Right cardiac atrium (tissue), 5 donors: ENCODE results near the gene CIZ1. TPM values are rescaled to one million over a fixed set of nuclear protein-coding genes. Genes with fewer than 3 reads are reported as not detected.

Experiments
- ATAC-seq, 2 donors: fragments of 200-7000 bp; cut with Tn5 transposase; one replicate each; pipeline versions ENCODE4 v1.8.0 to v1.9.1; 2020; ENCODE audit warnings: moderate library complexity in 2 of 2, mild to moderate bottlenecking in 1 of 2
- DNase-seq, 3 donors: peaks; one replicate each; pipeline ENCODE4 v3.0.0-alpha.2; 2020
- H3K27ac ChIP-seq: one replicate; pipeline ENCODE4 v1.5.1; 2013; ENCODE audit warnings: mild to moderate bottlenecking, low read length, control low read depth, moderate library complexity
- H3K27me3 ChIP-seq: one replicate; pipeline ENCODE4 v1.6.1; 2013; ENCODE audit not compliant: control insufficient read depth, insufficient read depth
- H3K4me1 ChIP-seq: one replicate; pipeline ENCODE4 v1.6.1; 2013; ENCODE audit warnings: low read length; ENCODE audit not compliant: control insufficient read depth, insufficient read depth
- H3K4me3 ChIP-seq: one replicate; pipeline ENCODE4 v1.5.1; 2013; ENCODE audit warnings: low read length, control low read depth
- H3K9me3 ChIP-seq: one replicate; pipeline ENCODE4 v1.6.1; 2013; ENCODE audit warnings: low read length; ENCODE audit not compliant: control insufficient read depth
- whole genome bisulfite sequencing: extraction: QIAGEN DNeasy Blood & Tissue Kit; methylation state at CpG from one replicate; pipeline ENCODE4 v1.1.7; 2013; 5-methylcytosine and 5-hydroxymethylcytosine counted together
- intact Hi-C, 4 donors: fragments of 100-400 bp; cut with DNase I; formaldehyde crosslinking; loops; one replicate each; pipeline versions ENCODE4 v1.11.0 to v1.14.0; 2022 to 2023
- polyA plus RNA-seq: library from polyadenylated mRNA; stranded (reverse); fragments of 200-250 nt; gene quantifications from one replicate; pipeline ENCODE4 v1.2.3, GENCODE V29; 2013
- total RNA-seq, 4 donors: library from RNA; stranded (reverse); fragmentation: NEBNext Ultra II Directional; extraction: Animal tissue kit (Norgen Biotek cat#: 25700); gene quantifications; one replicate each; pipeline ENCODE4 v1.2.1, GENCODE V29; 2021
- donor health status: healthy with polysubstance abuse.
- donor health status: DM: no; HTN: yes; CAD: no.
- donor health status: DM: no; HTN: no; CAD: no.
- donor health status: DM: no; HTN: yes; CAD: no; lungs with severe emphysema.
- donor health status: DM: yes; HTN: yes; CAD: no.

CIZ1 gene
- total and polyA plus RNA-seq, 5 donors = 39.0 to 81.5 (median 80.6) TPM

DNA sequence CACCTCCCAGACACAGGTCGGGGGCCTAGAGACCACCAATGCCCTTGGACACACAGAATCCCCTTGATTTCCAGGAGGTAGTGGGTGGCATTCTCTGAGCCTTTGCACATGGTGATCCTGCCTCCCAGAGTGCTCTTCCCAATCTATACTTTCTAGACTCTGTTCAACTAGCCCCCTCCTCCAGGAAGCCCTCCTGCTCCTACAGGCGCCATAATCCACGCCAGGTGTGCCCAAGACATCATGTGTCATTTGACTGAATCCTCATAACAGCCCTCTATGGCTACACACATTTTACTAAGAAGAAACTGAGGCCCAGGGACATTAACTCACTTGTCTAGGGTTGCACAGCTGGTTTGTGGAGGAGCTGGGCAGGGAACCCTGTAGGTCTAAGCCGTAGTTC, 24.2 kb downstream of the CIZ1 start:
- 95% methylated on average over 4 of the region's 4 CpGs for WGBS
- Histone ChIP-seq H3K4me1 (peaks cover 7% of the 10 kb centered on the region), H3K4me3 (no peak overlapping the region), H3K27me3 (no peaks in the 10 kb centered on the region), H3K27ac (no peak overlapping the region), H3K9me3 (no peaks in the 10 kb centered on the region)
- intact Hi-C loops = no loop called here
- ATAC-seq (no peak), DNase-seq (no peak)

DNA sequence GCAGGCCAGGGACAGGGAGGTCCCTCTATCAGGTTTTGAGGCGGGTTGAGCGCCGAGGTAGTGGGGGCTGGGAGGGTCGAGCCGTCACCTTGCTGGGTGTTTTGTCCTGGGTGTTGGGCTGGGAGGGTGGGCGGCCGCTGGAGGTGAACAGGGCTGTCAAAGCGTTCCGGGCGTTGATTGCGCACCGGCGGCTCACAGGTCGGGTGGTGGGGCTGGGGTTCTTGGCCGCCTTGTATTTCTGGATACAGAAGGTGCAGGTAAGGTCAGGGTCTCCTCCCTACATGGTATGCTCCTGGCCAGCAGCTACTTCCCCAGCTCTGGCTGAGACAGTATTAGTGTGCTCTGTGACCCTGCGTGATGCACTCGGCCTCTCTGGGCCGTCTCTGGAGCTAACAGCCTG, 25.2 kb downstream of the CIZ1 start:
- DNase-seq = no peak
- intact Hi-C loops = no loop called here
- Histone ChIP-seq H3K27me3 (no peaks in the 10 kb centered on the region), H3K27ac (no peak overlapping the region), H3K4me3 (no peak overlapping the region), H3K9me3 (no peaks in the 10 kb centered on the region), H3K4me1 (peaks cover 9% of the 10 kb centered on the region)
- WGBS = 96% methylated on average over 18 of the region's 18 CpGs
- no peak for ATAC-seq

DNA sequence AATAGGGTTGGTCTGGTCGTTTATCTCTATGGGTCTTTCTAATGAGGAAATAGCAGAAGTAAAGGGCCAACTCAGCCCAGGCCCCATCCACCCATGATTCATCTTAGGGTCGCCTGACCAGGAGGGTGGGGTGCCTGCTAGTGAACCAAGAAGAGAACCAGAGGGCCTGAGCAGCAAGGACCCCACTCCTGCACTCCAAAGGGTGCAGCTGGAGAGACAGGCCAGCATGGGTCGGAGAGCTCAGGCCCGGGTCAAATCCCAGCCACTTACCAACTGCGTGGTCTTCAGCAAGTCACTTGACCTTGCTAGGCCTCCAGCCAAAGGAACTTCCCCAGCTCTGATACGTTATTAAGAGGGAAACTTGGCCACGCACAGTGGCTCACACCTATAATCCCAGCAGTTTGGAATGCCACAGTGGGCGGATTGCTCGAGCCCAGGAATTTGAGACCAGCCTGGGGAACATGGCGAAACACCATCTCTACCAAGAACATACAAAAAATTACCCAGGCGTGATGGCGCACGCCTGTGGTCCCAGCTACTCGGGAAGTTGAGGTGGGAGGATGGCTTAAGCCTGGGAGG, 27.0 kb downstream of the CIZ1 start:
- 58% methylated on average over 14 of the region's 14 CpGs for WGBS
- no peak overlapping the region for H3K27ac ChIP-seq
- H3K4me3 ChIP-seq = no peak overlapping the region
- H3K9me3 ChIP-seq = no peaks in the 10 kb centered on the region
- ATAC-seq = no peak
- peaks cover 9% of the 10 kb centered on the region for H3K4me1 ChIP-seq
- no peaks in the 10 kb centered on the region for H3K27me3 ChIP-seq
- peak in 1 of 3 donors; percentile 36 for DNase-seq
- intact Hi-C loops = no loop called here

DNA sequence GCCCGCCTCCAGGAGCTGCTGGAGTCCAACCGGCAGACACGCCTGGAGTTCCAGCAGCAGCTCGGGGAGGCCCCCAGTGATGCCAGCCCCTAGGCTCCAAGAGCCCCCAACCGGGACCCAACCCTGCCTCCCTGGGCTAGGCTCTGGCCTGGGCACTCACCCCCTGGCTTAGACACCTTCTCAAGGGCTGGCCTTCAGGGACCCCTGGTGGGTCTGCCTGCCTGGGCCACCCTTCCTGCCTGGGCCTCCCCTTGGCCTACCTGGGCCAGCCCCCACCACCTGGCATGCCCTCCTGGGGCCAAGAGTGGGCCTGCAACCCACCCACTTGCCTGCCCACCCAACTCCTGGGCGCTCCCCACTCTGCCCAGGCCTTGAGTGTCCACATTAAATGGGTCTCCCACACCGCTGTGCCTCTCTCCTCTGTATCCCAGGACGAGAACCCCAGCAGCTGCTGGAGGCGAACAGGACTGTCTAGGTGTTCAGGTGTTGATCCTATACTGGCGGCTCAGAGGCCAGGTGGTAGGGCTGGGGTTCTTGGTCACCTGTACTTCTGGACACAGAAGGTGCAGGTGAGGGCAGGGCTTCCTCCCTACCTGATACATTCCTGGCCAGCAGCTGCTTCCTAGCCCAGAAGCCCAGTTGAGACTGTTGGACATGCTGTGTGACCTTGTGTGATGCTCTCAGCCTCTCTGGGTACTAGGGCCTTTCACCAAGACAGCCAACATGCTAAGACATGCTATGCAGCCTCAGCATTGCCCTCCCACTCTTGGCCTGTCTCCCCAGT, 27.7 kb downstream of the CIZ1 start:
- intact Hi-C loops = no loop called here
- no peak for ATAC-seq
- H3K27ac ChIP-seq = no peak overlapping the region

DNA sequence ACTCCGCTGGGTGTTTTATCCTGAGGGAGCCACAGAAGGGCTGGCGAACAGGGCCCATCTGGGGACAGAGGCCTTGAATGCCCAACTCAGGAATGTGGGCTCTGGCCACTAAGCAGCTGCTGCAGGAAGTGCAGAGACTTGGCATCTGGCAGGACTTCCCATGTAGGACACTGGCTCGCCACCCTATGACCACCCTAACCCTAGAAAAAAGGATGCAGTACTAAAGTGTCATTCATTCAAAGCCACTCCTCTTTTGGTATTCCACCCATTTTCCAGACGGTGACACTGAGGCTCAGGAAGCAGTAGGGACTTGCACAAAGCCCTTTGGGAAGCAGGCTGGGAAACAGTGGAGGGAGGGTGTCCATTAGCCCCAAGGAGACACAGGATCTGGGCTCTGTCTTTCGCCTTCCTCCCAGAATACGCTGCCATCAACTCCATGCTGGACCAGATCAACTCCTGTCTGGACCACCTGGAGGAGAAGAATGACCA, 28.3 kb downstream of the CIZ1 start:
- no peak for ATAC-seq
- H3K27me3 ChIP-seq = no peaks in the 10 kb centered on the region
- H3K9me3 ChIP-seq = no peaks in the 10 kb centered on the region
- 93% methylated on average over 6 of the region's 6 CpGs for WGBS
- peaks cover 9% of the 10 kb centered on the region for H3K4me1 ChIP-seq
- DNase-seq = peak in 1 of 3 donors; percentile 12
- H3K4me3 ChIP-seq = no peak overlapping the region
- intact Hi-C loops = no loop called here
- no peak overlapping the region for H3K27ac ChIP-seq

More for the DNA sequence above, 27.7 kb downstream of the CIZ1 start:
- 96% methylated on average over 10 of the region's 10 CpGs for WGBS
- Histone ChIP-seq H3K4me3 (no peak overlapping the region), H3K4me1 (peaks cover 9% of the 10 kb centered on the region), H3K9me3 (no peaks in the 10 kb centered on the region), H3K27me3 (no peaks in the 10 kb centered on the region)
- DNase-seq = peak in 2 of 3 donors; percentile 53 to 64

DNA sequence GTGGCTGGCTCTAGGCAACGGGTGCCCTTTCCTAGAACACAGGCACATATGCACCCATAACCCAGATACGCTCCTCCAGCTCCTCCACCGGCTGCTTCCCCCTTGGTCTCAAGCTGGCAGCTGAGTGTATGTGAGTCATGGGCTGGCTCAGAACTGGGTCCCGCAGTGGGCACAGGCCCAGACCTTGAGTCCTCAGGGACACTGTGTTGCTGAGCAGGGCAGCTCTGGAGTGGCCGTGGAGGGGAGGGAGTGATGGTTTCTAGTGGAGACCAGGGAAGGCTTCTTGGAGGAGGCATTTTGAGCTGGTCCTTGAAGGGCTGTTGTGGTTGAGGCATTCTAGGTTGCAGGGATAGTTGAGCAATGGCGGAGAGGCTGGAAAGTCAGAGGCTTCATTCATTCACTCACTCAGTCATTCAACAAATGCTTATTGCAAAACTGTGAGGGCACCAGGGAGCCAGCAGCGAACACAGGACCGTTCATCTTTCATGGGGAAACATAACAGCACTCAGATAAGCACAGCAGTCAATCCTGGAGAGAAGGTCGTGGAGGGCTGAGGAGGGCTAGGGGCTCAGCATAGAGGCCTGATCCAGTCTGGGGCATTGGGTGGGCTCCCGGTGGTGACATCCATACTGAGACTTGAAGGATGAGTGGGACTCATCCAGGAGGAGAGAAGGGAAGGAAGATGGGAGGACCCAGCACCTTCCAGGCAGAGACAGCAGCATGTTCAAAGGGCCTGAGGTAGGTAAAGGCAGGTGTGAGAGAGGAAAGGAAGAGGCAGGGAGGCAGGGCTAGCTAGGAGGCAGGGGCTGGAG, 29.0 kb downstream of the CIZ1 start:
- Histone ChIP-seq H3K27me3 (no peaks in the 10 kb centered on the region), H3K9me3 (no peaks in the 10 kb centered on the region), H3K4me1 (peaks cover 9% of the 10 kb centered on the region), H3K4me3 (no peak overlapping the region), H3K27ac (peak overlapping the region; percentile 28)
- ATAC-seq = peak; percentile 14 to 18
- intact Hi-C loops = no loop called here
- WGBS = 70% methylated on average over 10 of the region's 10 CpGs
- peak; percentile 73 to 80 (median 79) for DNase-seq

DNA sequence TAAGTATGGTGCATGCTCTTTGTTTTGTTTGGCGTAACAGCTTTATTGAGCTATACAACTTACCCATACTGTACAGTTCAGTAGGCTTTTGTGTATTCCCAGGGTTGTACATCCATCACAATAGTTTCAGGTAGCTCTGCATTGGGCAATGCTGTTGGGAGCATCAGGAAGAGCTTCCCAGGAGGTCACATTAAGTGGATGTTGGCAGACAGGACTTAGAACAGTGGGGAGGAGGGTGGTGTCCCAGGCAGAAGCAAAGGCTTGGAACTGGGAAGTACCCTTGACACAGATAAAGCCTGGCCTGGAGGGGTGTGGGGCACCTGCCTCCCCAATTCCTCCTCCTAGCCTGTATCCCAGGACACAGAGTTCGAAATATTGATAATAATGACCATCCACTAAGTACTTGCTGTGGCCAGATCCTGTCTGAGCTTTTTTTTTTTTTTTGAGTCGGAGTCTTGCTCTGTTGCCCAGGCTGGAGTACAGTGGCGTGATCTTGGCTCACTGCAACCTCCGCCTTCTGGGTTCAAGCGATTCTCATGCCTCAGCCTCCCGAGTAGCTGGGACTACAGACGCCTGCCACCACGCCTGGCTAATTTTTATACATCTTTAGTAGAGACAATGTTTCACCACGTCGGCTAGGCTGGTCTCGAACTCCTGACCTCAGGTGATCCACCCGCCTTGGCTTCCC, 30.0 kb downstream of the CIZ1 start:
- DNase-seq (peak in 2 of 3 donors; percentile 4 to 32), ATAC-seq (peak in 1 of 2 donors; percentile 0)
- peaks cover 9% of the 10 kb centered on the region for H3K4me1 ChIP-seq
- intact Hi-C loops = no loop called here
- no peaks in the 10 kb centered on the region for H3K27me3 ChIP-seq
- no peak overlapping the region for H3K27ac ChIP-seq
- H3K4me3 ChIP-seq = no peak overlapping the region
- no peaks in the 10 kb centered on the region for H3K9me3 ChIP-seq
- 92% methylated on average over 13 of the region's 13 CpGs for WGBS

DNA sequence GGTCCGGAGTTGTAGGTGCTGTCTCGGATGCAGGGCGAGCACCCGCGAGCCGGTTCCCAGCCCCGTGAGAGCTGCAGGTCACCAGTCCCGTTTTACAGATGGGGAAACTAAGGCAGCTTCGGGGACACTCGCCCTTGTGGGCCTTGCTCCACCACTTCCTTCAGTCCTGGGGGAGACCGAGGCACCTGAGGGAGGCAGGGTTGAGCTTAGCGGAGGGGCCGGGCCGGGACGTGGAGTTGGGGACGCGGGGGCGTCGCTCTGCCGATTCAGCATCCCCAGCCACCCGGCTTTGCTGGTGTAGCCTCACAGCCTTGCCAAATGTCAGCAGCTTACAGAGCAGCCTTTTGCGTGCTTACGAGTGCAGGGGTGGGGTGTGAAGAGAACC, 30.8 kb downstream of the CIZ1 start:
- Histone ChIP-seq H3K4me1 (peaks cover 9% of the 10 kb centered on the region), H3K9me3 (no peaks in the 10 kb centered on the region), H3K27ac (no peak overlapping the region), H3K27me3 (no peaks in the 10 kb centered on the region), H3K4me3 (peak overlapping the region; percentile 57)
- WGBS = 1% methylated on average over 23 of the region's 23 CpGs
- intact Hi-C loops = no loop called here
- ATAC-seq = peak; percentile 6 to 7
- DNase-seq = peak in 2 of 3 donors; percentile 40 to 72

DNA sequence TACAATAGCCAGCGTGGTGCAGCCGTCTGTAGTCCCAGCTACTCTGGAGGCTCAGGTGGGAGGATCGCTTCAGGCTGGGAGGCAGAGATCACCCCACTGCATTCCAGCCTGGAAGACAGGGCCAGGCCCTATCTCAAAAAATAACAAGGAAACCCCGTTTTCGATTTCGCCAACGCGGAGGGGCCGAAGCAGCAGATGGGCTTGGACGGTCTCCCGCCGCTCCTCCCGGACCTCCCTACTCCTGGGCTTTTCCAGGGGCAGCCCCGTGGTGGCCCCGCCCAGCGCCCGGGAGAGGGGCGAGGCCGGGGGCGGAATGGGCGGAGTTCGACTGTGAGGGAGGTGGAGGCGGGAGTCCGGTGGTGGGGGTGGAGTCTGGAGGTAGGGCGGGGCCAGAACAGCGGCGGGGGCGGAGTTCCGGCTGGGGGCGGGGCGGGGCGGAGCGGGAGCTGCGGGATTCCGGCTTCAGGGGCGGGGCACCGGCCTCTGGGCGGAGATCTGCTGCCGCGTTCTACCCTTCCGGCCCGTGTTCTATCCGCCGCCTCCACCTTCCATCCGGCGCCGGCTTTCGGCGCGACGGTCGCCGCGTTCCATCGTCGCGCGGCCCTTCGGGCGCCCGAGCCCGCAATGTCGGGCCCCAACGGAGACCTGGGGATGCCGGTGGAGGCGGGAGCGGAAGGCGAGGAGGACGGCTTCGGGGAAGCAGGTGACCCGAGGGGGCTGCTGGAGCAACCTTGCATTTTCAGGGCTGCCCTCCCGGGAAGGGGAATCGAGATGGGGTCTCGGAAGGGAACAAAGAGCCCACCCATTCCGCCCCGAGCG, 31.4 kb downstream of the CIZ1 start, which contains the start of gene BBLN:
TSS of gene BBLN (plus strand) at position 482 of the 819 bp plus-strand sequence. CDS start at position 625, 143 bp downstream.
- intact Hi-C loops = no loop called here
- under 1% methylated on average over 77 of the region's 77 CpGs for WGBS
- no peaks in the 10 kb centered on the region for H3K27me3 ChIP-seq
- DNase-seq (peak; percentile 96 to 98 (median 98)), ATAC-seq (peak; percentile 94 to 97)
- H3K9me3 ChIP-seq = no peaks in the 10 kb centered on the region
- H3K4me1 ChIP-seq = peaks cover 9% of the 10 kb centered on the region
- H3K4me3 ChIP-seq = peak within 1 kb of the TSS; percentile 57
- H3K27ac ChIP-seq = peak within 1 kb of the TSS; percentile 1

DNA sequence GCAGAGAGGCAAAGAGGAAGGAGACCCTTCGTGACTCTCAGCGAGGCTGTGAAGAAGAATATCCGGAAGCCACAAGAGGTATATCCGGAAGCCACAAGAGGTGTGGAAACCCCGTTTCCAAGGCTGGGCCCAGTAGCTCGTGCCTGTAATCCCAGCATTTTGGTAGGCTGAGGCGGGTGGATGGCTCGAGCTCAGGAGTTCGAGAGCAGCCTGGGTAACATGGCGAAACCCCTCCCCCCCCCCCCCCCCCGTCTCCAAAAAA, 31.9 kb downstream of the CIZ1 start:
- H3K4me3 ChIP-seq = peak overlapping the region; percentile 23
- no peaks in the 10 kb centered on the region for H3K27me3 ChIP-seq
- intact Hi-C loops = no loop called here
- ATAC-seq = no peak
- H3K27ac ChIP-seq = peak overlapping the region; percentile 1
- H3K4me1 ChIP-seq = peaks cover 6% of the 10 kb centered on the region
- DNase-seq = no peak
- no peaks in the 10 kb centered on the region for H3K9me3 ChIP-seq
- 42% methylated on average over 11 of the region's 11 CpGs for WGBS
